Measurements from ENCODE around the gene MUC12.

Gene MUC12

GRCh38 chr7:101066141-101066832 is 96.9 kb downstream of the MUC12 start:
- DNase-seq: no peak

- DNase-seq: no peak
Observed at GRCh38 chr7:101066833-101067177, 97.4 kb downstream of the MUC12 start.

GRCh38 chr7:101068401-101068800 is 99.0 kb downstream of the MUC12 start:
- DNase-seq: no peak

All from Kasumi-1 (cell line).